DND-41 (cell line): ENCODE data around the gene TOMM6.

ENCODE experiments used
- ATAC-seq: fragments of 200-7000 bp; cut with Tn5 transposase; 3 replicates; pipeline ENCODE4 v1.9.1; 2021; ENCODE audit warnings: low read depth; ENCODE audit not compliant: insufficient read depth
- DNase-seq: peaks from one replicate; pipeline ENCODE4 v3.0.0-alpha.2; 2020
- H2AFZ ChIP-seq: 2 replicates; pipeline ENCODE4 v1.6.0; 2012; ENCODE audit warnings: low read depth, low read length
- H3K27ac ChIP-seq: 2 replicates; pipeline ENCODE4 v1.5.1; 2012; ENCODE audit warnings: low read length, inconsistent platforms
- H3K27me3 ChIP-seq: fragments of 200-600 bp; sonication (generic); 2 replicates; pipeline ENCODE4 v1.6.0; 2012; ENCODE audit warnings: low read length, mild to moderate bottlenecking, inconsistent platforms; ENCODE audit not compliant: insufficient read depth, poor library complexity
- H3K36me3 ChIP-seq: 2 replicates; pipeline ENCODE4 v1.5.1; 2012; ENCODE audit warnings: low read length, inconsistent platforms; ENCODE audit not compliant: insufficient read depth
- H3K4me1 ChIP-seq: 2 replicates; pipeline ENCODE4 v1.5.1; 2012; ENCODE audit warnings: mild to moderate bottlenecking, low read length; ENCODE audit not compliant: insufficient read depth
- H3K4me2 ChIP-seq: 2 replicates; pipeline ENCODE4 v1.6.0; 2012; ENCODE audit warnings: mild to moderate bottlenecking, moderate library complexity, low read length, inconsistent platforms; ENCODE audit not compliant: insufficient read depth
- H3K4me3 ChIP-seq, 2 experiments: fragments of 200-600 bp in 1 of 2; shearing (Covaris generic) in 1 of 2; 2 replicates each; pipeline ENCODE4 v1.5.1; 2012 to 2016; ENCODE audit warnings: inconsistent platforms in 2 of 2, low read length in 2 of 2, mild to moderate bottlenecking in 2 of 2, low read depth in 1 of 2, moderate library complexity in 1 of 2
- H3K79me2 ChIP-seq: 2 replicates; pipeline ENCODE4 v1.6.0; 2012; ENCODE audit warnings: low read length, inconsistent platforms; ENCODE audit not compliant: insufficient read depth
- H3K9ac ChIP-seq: 2 replicates; pipeline ENCODE4 v1.6.0; 2012; ENCODE audit warnings: low read depth, mild to moderate bottlenecking, inconsistent platforms, low read length, moderate library complexity
- H3K9me3 ChIP-seq: 2 replicates; pipeline ENCODE4 v1.5.1; 2012; ENCODE audit warnings: low read length, moderate library complexity, mild to moderate bottlenecking, inconsistent platforms; ENCODE audit not compliant: insufficient read depth, severe bottlenecking
- H4K20me1 ChIP-seq: 2 replicates; pipeline ENCODE4 v1.6.0; 2012; ENCODE audit warnings: low read length; ENCODE audit not compliant: insufficient read depth
- CTCF ChIP-seq: IDR thresholded peaks from 2 replicates; pipeline ENCODE4 v1.5.1; 2012; ENCODE audit warnings: borderline replicate concordance, low read length, moderate library complexity, mild to moderate bottlenecking; ENCODE audit not compliant: poor library complexity, severe bottlenecking; ENCODE audit errors: extremely low read depth
- EZH2 ChIP-seq: IDR thresholded peaks from 3 replicates; pipeline ENCODE4 v1.6.1; 2012; ENCODE audit warnings: borderline replicate concordance, low read depth, mild to moderate bottlenecking, moderate library complexity, low read length, inconsistent platforms; ENCODE audit not compliant: severe bottlenecking

Gene TOMM6

GRCh38 chr6:41775293-41775882 lies 12.1 kb upstream of the TOMM6 start:
- H3K4me1 ChIP-seq: peaks cover 16% of the 10 kb centered on the region
- no peak overlapping the region for H2AFZ ChIP-seq
- peaks cover 45% of the 10 kb centered on the region for H3K36me3 ChIP-seq
- H3K9ac ChIP-seq: no peak overlapping the region; the same call in 1 of the 2 replicates
- ATAC-seq (no peak), DNase-seq (no peak)
- TF ChIP-seq EZH2 (no peak), CTCF (no peak)
- H3K27me3 ChIP-seq: no peaks in the 10 kb centered on the region
- no peak overlapping the region for H3K4me3 ChIP-seq
- no peak overlapping the region for H3K27ac ChIP-seq
- no peaks in the 10 kb centered on the region for H4K20me1 ChIP-seq
- peaks cover 9% of the 10 kb centered on the region for H3K79me2 ChIP-seq
- H3K4me2 ChIP-seq: no peak overlapping the region
- H3K9me3 ChIP-seq: no peaks in the 10 kb centered on the region

GRCh38 chr6:41777551-41778285 lies 9.8 kb upstream of the TOMM6 start:
- DNase-seq (no peak), ATAC-seq (no peak)
- Histone ChIP-seq H4K20me1 (no peaks in the 10 kb centered on the region), H3K27me3 (peaks cover 4% of the 10 kb centered on the region), H3K9me3 (no peaks in the 10 kb centered on the region), H3K36me3 (peaks cover 25% of the 10 kb centered on the region), H3K4me3 (no peak overlapping the region), H3K27ac (no peak overlapping the region), H2AFZ (no peak overlapping the region), H3K79me2 (peaks cover 9% of the 10 kb centered on the region), H3K9ac (no peak overlapping the region), H3K4me1 (peaks cover 27% of the 10 kb centered on the region), H3K4me2 (no peak overlapping the region)
- no peak for TF ChIP-seq EZH2

- H3K36me3 ChIP-seq: peaks cover 23% of the 10 kb centered on the region
- H3K79me2 ChIP-seq: peaks cover 9% of the 10 kb centered on the region
- H3K9ac ChIP-seq: peak overlapping the region; percentile 69
- no peak for TF ChIP-seq CTCF
- no peak for TF ChIP-seq EZH2
- H3K9me3 ChIP-seq: no peaks in the 10 kb centered on the region
- peak overlapping the region; percentile 59 to 81; a peak in 3 of 4 replicates for H3K4me3 ChIP-seq
- peak overlapping the region; percentile 72 for H2AFZ ChIP-seq
- ATAC-seq: no peak
- H3K4me2 ChIP-seq: peak overlapping the region; percentile 92
- H4K20me1 ChIP-seq: no peaks in the 10 kb centered on the region
- DNase-seq: no peak
- H3K27ac ChIP-seq: peak overlapping the region; percentile 68; the same call in 1 of the 2 replicates
- peaks cover 27% of the 10 kb centered on the region for H3K4me1 ChIP-seq
- peaks cover 4% of the 10 kb centered on the region for H3K27me3 ChIP-seq
These were observed 8.6 kb upstream of the TOMM6 start for GRCh38 chr6:41778895-41779294.

GRCh38 chr6:41779336-41779735 lies 8.2 kb upstream of the TOMM6 start:
- Histone ChIP-seq H3K9me3 (no peaks in the 10 kb centered on the region), H3K27me3 (peaks cover 4% of the 10 kb centered on the region), H3K4me3 (peak overlapping the region; percentile 59 to 81), H3K9ac (peak overlapping the region; percentile 69), H3K79me2 (peaks cover 9% of the 10 kb centered on the region), H3K27ac (peak overlapping the region; percentile 68), H3K4me1 (peaks cover 27% of the 10 kb centered on the region), H2AFZ (peak overlapping the region; percentile 72), H4K20me1 (no peaks in the 10 kb centered on the region), H3K36me3 (peaks cover 20% of the 10 kb centered on the region), H3K4me2 (peak overlapping the region; percentile 92)
- no peak for TF ChIP-seq EZH2
- no peak for TF ChIP-seq CTCF
- ATAC-seq (no peak), DNase-seq (no peak)
